GM21619 (cell line): ENCODE results near the gene KREMEN2.

Source experiments
- ATAC-seq: cut with Tn5 transposase; IDR thresholded peaks from one replicate; pipeline ENCODE4 v1.9.1; 2021; ENCODE audit not compliant: unreplicated experiment

Gene KREMEN2

DNA sequence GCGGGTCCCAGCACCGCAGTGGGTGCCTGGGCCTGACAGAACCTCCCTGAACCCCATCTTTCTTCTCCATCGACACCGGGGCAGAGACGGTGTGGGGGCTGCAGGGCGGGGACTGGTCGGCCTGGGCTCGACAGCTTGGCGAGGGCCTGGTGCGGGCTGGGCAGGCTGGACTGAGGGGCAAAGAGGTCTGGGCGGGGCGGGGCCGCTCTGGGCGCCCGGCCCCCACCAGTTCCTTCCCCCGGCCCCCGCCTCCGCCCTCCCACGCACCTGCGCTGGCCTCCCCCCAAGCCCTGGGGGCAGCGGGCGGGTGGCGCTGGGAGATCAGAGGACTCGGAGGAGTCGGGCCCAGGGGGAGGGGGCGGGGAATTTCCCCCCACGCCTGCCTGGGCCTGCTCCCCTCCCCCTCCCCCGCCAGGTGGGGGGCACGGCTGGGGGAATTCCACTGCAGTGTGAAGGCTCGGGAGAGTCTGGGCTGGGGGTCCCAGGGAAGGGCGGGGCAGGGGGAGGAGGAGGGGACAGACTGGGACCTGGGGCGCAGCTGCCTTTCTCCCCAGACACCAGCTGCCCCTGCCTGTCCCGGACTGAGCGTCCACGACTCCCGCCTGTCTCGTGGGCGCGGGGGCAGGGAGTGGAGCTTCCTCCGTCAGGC, 877 bp upstream of the KREMEN2 start:
- ATAC-seq, result no peak

- ATAC-seq, result no peak
These were observed 631 bp downstream of the KREMEN2 start for GRCh38 chr16:2964475-2965336.

DNA sequence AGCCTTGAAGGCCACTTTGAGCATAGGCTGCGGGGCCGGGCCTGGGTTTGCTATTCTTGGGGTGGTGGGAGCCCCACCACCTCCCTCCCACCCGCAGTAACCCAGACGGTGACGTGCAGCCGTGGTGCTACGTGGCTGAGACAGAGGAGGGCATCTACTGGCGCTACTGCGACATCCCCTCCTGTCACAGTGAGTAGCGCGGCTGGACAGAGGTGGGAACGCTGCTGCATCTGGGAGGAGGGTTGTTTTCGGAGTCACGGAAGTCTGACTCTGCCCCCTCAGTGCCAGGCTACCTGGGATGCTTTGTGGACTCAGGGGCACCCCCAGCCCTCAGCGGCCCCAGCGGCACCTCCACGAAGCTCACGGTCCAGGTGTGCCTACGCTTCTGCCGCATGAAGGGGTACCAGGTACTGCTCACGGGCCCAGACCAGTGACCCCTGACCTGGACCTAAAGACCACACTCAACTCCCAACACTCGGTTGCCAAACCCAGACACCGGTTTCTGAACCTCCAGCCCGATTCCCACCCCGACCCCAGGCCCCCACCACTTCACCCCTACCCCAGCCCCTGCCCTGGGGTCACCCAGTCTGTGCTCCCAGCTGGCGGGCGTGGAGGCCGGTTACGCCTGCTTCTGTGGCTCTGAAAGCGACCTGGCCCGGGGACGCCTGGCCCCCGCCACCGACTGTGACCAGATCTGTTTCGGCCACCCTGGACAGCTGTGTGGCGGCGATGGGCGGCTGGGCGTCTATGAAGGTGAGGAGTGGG, 2.1 kb downstream of the KREMEN2 start:
- ATAC-seq, result no peak

GRCh38 chr16:2966808-2967191, 2.7 kb downstream of the KREMEN2 start:
- ATAC-seq, result no peak

- ATAC-seq, result no peak
These were observed 3.1 kb downstream of the KREMEN2 start for GRCh38 chr16:2967211-2967631.

DNA sequence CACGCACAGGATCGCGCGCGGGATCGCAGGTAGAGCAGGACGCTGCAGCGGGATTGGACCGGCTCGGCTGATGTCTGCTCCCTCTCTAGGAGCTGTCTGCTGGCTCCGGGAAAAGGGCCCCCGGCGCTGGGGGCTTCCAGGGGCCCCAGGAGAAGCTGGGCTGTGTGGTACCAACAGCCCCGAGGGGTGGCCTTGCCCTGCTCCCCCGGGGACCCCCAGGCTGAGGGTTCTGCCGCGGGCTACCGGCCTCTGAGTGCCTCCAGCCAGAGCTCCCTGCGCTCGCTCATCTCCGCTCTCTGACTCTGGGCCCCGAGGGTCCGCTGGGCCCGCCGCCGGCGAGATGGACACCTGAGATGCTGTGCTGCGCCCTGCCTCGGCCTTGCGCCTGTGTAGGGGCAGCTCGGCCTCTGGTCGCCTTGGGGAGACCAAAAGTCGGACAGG, 3.7 kb downstream of the KREMEN2 start:
- ATAC-seq, result no peak

DNA sequence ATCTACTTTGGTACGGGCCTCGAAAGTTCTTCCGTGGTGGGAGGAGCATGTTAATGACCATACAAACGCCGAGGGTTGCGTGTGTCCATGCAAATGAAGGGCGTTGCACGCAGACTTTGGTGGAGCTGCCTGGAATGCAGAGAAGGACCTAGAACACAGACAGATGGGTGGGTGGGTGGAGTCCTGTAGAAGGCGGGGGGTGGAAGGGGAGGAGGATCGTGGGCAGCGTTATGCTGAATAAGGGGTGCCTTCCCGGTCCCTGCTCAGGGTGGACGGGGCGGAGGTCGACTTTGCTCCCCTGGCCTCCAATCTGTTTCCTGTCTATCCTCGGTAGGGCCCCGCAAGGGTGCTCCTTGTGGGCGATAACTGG, 4.3 kb downstream of the KREMEN2 start:
- ATAC-seq, result no peak

GRCh38 chr16:2968738-2969544, 4.9 kb downstream of the KREMEN2 start, which contains the start of gene PAQR4:
PAQR4 (plus strand) TSS chr16:2969348; CDS start chr16:2969675, 327 bp downstream.
- peak; percentile 66 for ATAC-seq

DNA sequence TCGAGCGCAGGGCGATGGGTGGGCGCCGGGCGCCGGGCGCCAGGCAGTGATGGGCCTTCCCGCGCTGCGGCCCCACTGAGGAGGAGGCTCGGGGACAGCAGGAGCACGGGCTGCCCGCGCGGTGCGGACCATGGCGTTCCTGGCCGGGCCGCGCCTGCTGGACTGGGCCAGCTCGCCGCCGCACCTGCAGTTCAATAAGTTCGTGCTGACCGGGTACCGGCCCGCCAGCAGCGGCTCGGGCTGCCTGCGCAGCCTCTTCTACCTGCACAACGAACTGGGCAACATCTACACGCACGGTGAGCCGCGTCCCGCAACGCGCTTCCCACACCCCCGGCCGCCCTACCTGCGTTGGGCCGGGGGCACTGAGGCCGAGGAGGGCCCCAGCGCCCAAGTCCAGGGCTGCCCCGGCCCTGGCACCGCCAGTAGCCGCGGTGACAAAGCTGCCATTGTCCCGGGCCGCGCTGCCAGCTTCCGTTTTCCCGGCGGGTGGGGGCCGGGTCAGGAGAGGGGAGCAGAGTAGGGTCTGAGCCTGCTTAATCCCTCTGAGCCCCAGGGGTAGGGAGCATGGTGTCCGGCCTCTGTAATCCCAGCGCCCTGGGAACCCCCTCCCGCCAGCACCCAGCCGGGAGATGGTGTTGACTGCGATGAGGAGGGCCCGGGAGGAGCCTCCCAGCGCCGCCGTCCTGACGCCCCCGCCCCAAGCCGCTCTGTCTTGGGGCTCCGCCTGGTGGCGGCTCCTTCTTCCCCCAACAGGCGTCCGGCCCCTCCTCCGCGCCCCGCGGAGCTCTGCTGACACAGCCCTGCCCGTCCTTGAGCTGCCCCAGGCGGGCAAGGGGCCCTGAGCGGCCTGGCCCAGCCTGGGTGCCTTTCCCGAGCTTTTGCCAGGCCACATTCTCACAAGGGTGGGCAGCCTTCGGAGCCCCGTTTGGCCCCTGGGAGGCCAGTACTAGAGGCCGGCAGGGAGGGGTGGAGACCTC, 5.8 kb downstream of the KREMEN2 start:
- peak; percentile 34 for ATAC-seq

DNA sequence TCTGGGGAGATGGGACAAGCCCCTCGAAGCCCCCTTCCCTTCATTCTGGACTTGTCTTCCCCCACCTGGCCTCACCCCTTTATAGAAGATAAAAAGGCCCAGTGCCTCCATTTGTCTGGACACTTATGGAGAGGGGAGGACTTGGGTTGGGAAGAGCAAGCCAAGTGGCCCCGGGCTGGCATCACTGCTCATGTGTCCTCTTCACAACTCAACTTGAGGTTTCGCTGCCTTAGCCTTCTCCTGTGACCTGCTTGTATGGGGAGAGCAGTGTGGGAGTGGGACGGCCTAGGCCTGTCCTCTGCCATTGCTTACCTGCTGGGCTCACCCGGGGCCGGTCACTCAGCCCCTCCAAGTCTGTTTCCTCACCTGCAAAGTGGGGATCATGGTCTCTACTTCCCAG, 6.5 kb downstream of the KREMEN2 start:
- ATAC-seq, result no peak

- no peak for ATAC-seq
These were observed 7.3 kb downstream of the KREMEN2 start for GRCh38 chr16:2971134-2971984.

- no peak for ATAC-seq
These were observed 8.1 kb downstream of the KREMEN2 start for GRCh38 chr16:2971985-2972784.

DNA sequence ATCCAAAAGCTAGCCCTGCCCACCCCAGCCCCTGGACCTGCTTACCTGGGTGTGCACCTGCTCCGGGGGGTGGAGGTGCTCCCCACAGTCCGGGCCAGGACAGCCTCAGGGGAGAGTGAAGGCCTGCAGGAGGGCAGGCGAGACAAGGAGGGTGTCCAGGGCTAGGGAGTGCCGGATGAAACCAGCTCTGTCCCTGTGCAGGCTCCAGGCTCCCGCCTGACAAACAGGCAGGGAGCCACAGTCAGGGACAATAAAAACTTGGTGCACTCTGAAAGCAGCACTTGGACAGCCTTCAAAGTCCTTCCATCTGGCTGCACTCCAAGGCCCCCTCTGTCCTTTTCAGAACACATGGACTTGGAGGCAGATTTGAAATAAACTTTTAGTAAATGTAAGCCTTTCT, 9.0 kb downstream of the KREMEN2 start:
- ATAC-seq, result no peak

- ATAC-seq, result no peak
These were observed 9.7 kb downstream of the KREMEN2 start for GRCh38 chr16:2973605-2974318.

- no peak for ATAC-seq
These were observed 10.4 kb downstream of the KREMEN2 start for GRCh38 chr16:2974319-2975056.

- ATAC-seq, result no peak
These were observed 11.2 kb downstream of the KREMEN2 start for GRCh38 chr16:2975161-2975795.
